ENCODE results near the gene OR7A10.

OR7A10 gene

GRCh38 chr19:14843578-14843977 is 5.1 kb downstream of the OR7A10 start:
- CTCF ChIA-PET, result no interaction called here
- TF ChIP-seq, protein P1, sequence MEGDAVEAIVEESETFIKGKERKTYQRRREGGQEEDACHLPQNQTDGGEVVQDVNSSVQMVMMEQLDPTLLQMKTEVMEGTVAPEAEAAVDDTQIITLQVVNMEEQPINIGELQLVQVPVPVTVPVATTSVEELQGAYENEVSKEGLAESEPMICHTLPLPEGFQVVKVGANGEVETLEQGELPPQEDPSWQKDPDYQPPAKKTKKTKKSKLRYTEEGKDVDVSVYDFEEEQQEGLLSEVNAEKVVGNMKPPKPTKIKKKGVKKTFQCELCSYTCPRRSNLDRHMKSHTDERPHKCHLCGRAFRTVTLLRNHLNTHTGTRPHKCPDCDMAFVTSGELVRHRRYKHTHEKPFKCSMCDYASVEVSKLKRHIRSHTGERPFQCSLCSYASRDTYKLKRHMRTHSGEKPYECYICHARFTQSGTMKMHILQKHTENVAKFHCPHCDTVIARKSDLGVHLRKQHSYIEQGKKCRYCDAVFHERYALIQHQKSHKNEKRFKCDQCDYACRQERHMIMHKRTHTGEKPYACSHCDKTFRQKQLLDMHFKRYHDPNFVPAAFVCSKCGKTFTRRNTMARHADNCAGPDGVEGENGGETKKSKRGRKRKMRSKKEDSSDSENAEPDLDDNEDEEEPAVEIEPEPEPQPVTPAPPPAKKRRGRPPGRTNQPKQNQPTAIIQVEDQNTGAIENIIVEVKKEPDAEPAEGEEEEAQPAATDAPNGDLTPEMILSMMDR (conservative IDR thresholded peaks at IDR 0.05; ENCODE audit: low read depth), result no peak
- POLR2A ChIA-PET (ENCODE audit: low non-redundant PET), result interaction anchor here (0.6 kb wide), 1 partner anchor 18 kb away, joined by 3 read pairs; no protein-coding TSS in a partner anchor
- DNase-seq (ENCODE audit: low spot score), result no peak
- H3K27ac ChIP-seq, result no peak overlapping the region

GRCh38 chr19:14843169-14843568 is 5.6 kb downstream of the OR7A10 start:
- no peak for DNase-seq (ENCODE audit: low spot score)
- TF ChIP-seq, protein P1 (conservative IDR thresholded peaks at IDR 0.05; ENCODE audit: low read depth), result no peak
- no peak overlapping the region for H3K27ac ChIP-seq
- POLR2A ChIA-PET (ENCODE audit: low non-redundant PET), result no interaction called here
- CTCF ChIA-PET, result no interaction called here

- no peak overlapping the region for H3K27ac ChIP-seq
- TF ChIP-seq, protein P1 (conservative IDR thresholded peaks at IDR 0.05; ENCODE audit: low read depth), result no peak
- ChIA-PET POLR2A (ENCODE audit: low non-redundant PET) (no interaction called here), CTCF (interaction anchor here (0.5 kb wide), 1 partner anchor 205 kb away, joined by 6 read pairs; no protein-coding TSS in a partner anchor)
- DNase-seq (ENCODE audit: low spot score), result no peak
Measured at GRCh38 chr19:14840206-14840605, 8.5 kb downstream of the OR7A10 start.

DNA sequence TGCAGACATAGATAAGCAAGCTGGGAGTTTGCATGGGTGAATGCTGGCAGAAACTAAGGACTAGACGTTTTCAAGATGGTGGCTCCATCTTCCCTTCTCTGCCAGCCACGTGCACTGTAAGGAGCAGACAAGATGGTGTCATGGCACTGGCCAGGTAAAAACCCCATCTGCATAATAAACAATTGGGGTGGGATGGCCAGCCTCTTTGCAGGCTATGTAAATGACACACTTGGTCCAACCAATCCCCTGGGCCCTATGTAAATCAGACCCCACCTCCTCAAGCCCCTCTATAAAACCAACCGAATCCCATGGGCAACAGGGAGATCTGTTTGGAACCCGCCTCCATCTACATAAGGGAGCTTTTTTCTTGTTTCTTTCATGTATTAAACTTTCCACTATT is 11.3 kb downstream of the OR7A10 start:
- ChIA-PET CTCF (no interaction called here), POLR2A (ENCODE audit: low non-redundant PET) (no interaction called here)
- DNase-seq (ENCODE audit: low spot score), result no peak
- H3K27ac ChIP-seq, result no peak overlapping the region
- TF ChIP-seq, protein P1 (conservative IDR thresholded peaks at IDR 0.05; ENCODE audit: low read depth), result no peak

- TF ChIP-seq, protein P1 (conservative IDR thresholded peaks at IDR 0.05; ENCODE audit: low read depth), result no peak
- CTCF ChIA-PET, result interaction anchor here (0.8 kb wide), 1 partner anchor 55 kb away, joined by 3 read pairs; no protein-coding TSS in a partner anchor
- DNase-seq (ENCODE audit: low spot score), result no peak
- no peak within 1 kb of the TSS for H3K27ac ChIP-seq
- POLR2A ChIA-PET (ENCODE audit: low non-redundant PET), result no interaction called here
Measured at GRCh38 chr19:14835011-14835410, 13.7 kb downstream of the OR7A10 start, which contains the start of the genes OR7A5 and OR7C1. Gene OR7A5 (minus strand): TSS chr19:14835185. CDS start chr19:14828241, 6,944 bp downstream. Gene OR7C1 (minus strand): TSS chr19:14835185. CDS start chr19:14800136, 35,049 bp downstream.

- no peak overlapping the region for H3K27ac ChIP-seq
- TF ChIP-seq, protein P1 (conservative IDR thresholded peaks at IDR 0.05; ENCODE audit: low read depth), result no peak
- CTCF ChIA-PET, result no interaction called here
- no peak for DNase-seq (ENCODE audit: low spot score)
- POLR2A ChIA-PET (ENCODE audit: low non-redundant PET), result no interaction called here
Measured at GRCh38 chr19:14830702-14831101, 18.0 kb downstream of the OR7A10 start.

Data from RWPE1 (cell line).